Progenitor cell of endocrine pancreas (in vitro differentiated cells): Measurements from ENCODE around the gene UNC13C. TPM values are rescaled to one million over a fixed set of nuclear protein-coding genes. Genes with fewer than 3 reads are reported as not detected.

Source experiments
- DNase-seq: peaks from one replicate; pipeline ENCODE4 v3.0.0; 2021; ENCODE audit warnings: low spot score; ENCODE audit not compliant: unreplicated experiment
- H3K27ac Mint-ChIP-seq: 2 replicates; pipeline ENCODE4 v1.8.0; 2021; ENCODE audit warnings: mild to moderate bottlenecking, moderate library complexity, mixed read lengths
- H3K27me3 Mint-ChIP-seq: 2 replicates; pipeline ENCODE4 v1.8.0; 2021; ENCODE audit warnings: mixed read lengths
- H3K36me3 Mint-ChIP-seq: 2 replicates; pipeline ENCODE4 v1.8.0; 2022; ENCODE audit warnings: mixed read lengths; ENCODE audit not compliant: insufficient read depth
- H3K4me1 Mint-ChIP-seq: 2 replicates; pipeline ENCODE4 v1.8.0; 2021; ENCODE audit warnings: low read depth, mixed read lengths
- H3K4me3 Mint-ChIP-seq: 2 replicates; pipeline ENCODE4 v1.8.0; 2021; ENCODE audit warnings: low read depth, mild to moderate bottlenecking, moderate library complexity, mixed read lengths
- H3K9me3 Mint-ChIP-seq: 2 replicates; pipeline ENCODE4 v1.8.0; 2021; ENCODE audit warnings: low read depth, mixed read lengths
- total RNA-seq: library from RNA; stranded (reverse); gene quantifications from 2 replicates; pipeline ENCODE4 v1.2.1, GENCODE V29; 2021
- TF ChIP-seq, protein P1 (sequence below): fragments of 200-600 bp; sonication (generic); IDR thresholded peaks from one replicate; pipeline ENCODE4 v1.5.0; 2021; ENCODE audit warnings: antibody characterized with exemption, mild to moderate bottlenecking; ENCODE audit not compliant: unreplicated experiment

The UNC13C gene
- total RNA-seq, 1 donor from 2014 or later: 7.3 TPM

- no peaks in the 10 kb centered on the region for H3K36me3 Mint-ChIP-seq
- no peaks in the 10 kb centered on the region for H3K27me3 Mint-ChIP-seq
- H3K4me3 Mint-ChIP-seq: no peak overlapping the region
- H3K9me3 Mint-ChIP-seq: no peaks in the 10 kb centered on the region
- peaks cover 18% of the 10 kb centered on the region for H3K4me1 Mint-ChIP-seq
- no peak for DNase-seq
- TF ChIP-seq, protein P1, sequence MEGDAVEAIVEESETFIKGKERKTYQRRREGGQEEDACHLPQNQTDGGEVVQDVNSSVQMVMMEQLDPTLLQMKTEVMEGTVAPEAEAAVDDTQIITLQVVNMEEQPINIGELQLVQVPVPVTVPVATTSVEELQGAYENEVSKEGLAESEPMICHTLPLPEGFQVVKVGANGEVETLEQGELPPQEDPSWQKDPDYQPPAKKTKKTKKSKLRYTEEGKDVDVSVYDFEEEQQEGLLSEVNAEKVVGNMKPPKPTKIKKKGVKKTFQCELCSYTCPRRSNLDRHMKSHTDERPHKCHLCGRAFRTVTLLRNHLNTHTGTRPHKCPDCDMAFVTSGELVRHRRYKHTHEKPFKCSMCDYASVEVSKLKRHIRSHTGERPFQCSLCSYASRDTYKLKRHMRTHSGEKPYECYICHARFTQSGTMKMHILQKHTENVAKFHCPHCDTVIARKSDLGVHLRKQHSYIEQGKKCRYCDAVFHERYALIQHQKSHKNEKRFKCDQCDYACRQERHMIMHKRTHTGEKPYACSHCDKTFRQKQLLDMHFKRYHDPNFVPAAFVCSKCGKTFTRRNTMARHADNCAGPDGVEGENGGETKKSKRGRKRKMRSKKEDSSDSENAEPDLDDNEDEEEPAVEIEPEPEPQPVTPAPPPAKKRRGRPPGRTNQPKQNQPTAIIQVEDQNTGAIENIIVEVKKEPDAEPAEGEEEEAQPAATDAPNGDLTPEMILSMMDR: no peak
- H3K27ac Mint-ChIP-seq: no peak overlapping the region
Observed at GRCh38 chr15:54519577-54519976, 541.3 kb downstream of the UNC13C start.

- no peaks in the 10 kb centered on the region for H3K36me3 Mint-ChIP-seq
Observed at GRCh38 chr15:54520616-54521015, 542.4 kb downstream of the UNC13C start.

DNA sequence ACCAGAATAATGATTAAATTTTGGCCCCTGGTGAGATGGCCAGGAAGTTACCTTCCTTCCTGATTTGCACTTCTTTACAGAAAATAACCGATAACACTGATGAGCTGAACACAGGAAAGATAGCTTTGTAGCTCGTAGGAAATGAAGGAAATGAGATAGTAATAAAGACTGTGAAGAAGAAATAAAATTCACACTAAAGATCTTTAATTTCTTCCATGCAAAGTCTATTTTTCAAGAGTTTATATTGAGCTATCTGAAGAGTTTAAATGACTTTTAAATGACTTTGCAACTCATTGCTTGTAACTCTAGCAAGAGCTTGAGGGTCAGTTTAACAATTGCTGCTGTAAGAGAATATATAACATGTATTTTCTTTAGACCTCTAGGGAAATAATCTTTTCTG, 543.0 kb downstream of the UNC13C start:
- Mint-ChIP-seq H3K27me3 (no peaks in the 10 kb centered on the region), H3K9me3 (no peaks in the 10 kb centered on the region), H3K27ac (no peak overlapping the region), H3K4me3 (no peak overlapping the region), H3K4me1 (peaks cover 18% of the 10 kb centered on the region), H3K36me3 (no peaks in the 10 kb centered on the region)
- DNase-seq: no peak
- TF ChIP-seq, protein P1: no peak

More at GRCh38 chr15:54520616-54521015, 542.4 kb downstream of the UNC13C start:
- TF ChIP-seq, protein P1: no peak
- H3K27ac Mint-ChIP-seq: no peak overlapping the region
- H3K4me3 Mint-ChIP-seq: no peak overlapping the region
- H3K9me3 Mint-ChIP-seq: no peaks in the 10 kb centered on the region
- peaks cover 18% of the 10 kb centered on the region for H3K4me1 Mint-ChIP-seq
- DNase-seq: no peak
- no peaks in the 10 kb centered on the region for H3K27me3 Mint-ChIP-seq

GRCh38 chr15:54528021-54528420, 549.8 kb downstream of the UNC13C start:
- Mint-ChIP-seq H3K4me3 (no peak overlapping the region), H3K27me3 (no peaks in the 10 kb centered on the region), H3K27ac (no peak overlapping the region), H3K36me3 (no peaks in the 10 kb centered on the region), H3K9me3 (no peaks in the 10 kb centered on the region), H3K4me1 (no peaks in the 10 kb centered on the region)
- TF ChIP-seq, protein P1: no peak
- no peak for DNase-seq

- no peaks in the 10 kb centered on the region for H3K27me3 Mint-ChIP-seq
- peaks cover 10% of the 10 kb centered on the region for H3K36me3 Mint-ChIP-seq
Observed at GRCh38 chr15:54540721-54541120, 562.5 kb downstream of the UNC13C start.

More at GRCh38 chr15:54540721-54541120, 562.5 kb downstream of the UNC13C start:
- Mint-ChIP-seq H3K9me3 (peaks cover 46% of the 10 kb centered on the region), H3K4me1 (no peaks in the 10 kb centered on the region), H3K27ac (no peak overlapping the region), H3K4me3 (no peak overlapping the region)
- DNase-seq: no peak
- TF ChIP-seq, protein P1: no peak
